Eye (tissue), 1 donor: Measurements from ENCODE around the gene FHIP1B.
A peak's percentile ranks its signal among the peaks of the same experiment; 100 is the strongest.
"Not testable (repeated sequence)": the region's sequence is repeated elsewhere in the genome, so short reads cannot be mapped to it uniquely, and the experiment has no call there.

Source experiments
- DNase-seq: peaks from one replicate; pipeline ENCODE4 v3.0.0-alpha.2; 2015

Gene FHIP1B

GRCh38 chr11:6234387-6235107 is at the start of gene FHIP1B:
Gene FHIP1B (minus strand): TSS chr11:6234636. CDS start chr11:6224516, 10,120 bp downstream.
- DNase-seq = peak; percentile 100

DNA sequence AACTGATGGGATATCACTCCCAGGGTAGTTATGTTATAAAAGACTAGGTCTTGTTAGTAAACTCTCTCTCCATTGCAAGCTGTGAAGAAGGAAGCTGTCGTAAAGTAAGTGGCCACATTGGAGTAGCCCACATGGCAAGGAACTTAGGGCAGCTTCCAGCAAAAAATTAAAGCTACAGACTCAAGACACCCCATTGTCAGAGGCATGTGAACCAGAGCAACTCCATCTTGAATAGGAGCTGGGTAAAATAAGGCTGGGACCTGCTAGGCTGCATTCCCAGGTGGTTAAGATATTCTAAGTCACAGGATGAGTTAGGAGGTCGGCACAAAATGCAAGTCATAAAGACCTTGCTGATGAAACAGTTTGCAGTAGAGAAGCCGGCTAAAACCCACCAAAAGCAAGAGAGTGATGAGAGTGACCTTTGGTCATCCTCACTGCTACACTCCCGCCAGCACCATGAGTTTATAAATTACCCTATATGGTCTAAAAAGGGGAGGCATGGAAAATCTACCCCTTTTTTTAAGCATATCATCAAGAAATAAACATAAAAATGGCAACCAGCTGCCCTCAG is 49.1 kb upstream of the FHIP1B start:
- no peak for DNase-seq

DNA sequence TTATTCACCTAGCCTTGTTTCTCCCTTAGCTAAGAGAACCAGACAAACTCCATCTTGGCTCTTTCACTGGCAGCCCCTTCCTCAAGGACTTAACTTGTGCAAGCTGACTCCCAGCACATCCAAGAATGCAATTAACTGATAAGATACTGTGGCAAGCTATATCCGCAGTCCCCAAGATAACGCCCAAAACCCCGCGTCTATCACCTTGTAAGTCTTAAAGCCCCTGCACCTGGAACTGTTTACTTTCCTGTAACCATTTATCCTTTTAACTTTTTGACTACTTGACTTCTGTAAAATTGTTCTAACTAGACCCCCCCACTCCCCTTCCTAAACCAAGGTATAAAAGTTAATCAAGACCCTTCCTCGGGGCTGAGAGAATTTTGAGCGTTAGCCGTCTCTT is 46.4 kb upstream of the FHIP1B start:
- not testable (repeated sequence) for DNase-seq

DNA sequence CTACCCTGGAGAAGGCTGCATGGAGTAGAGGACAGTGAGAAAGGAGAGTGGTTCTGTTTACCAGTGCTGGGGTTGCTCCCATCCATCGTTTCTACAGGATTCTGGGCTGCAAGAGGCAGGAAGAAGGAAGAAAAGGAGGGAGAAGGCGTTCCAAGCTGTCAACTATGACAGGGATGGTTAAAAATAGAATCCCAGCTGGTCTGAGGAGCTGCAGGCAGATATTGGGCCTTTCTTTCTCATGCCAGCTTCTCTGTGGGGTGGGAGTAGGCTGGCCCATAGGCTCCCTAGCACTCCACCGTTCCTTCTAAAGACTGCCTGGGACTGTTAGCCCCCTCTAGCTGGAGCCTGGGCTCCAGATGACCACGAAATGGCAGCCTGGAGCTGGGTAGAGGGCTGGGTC is 38.8 kb upstream of the FHIP1B start:
- no peak for DNase-seq

DNA sequence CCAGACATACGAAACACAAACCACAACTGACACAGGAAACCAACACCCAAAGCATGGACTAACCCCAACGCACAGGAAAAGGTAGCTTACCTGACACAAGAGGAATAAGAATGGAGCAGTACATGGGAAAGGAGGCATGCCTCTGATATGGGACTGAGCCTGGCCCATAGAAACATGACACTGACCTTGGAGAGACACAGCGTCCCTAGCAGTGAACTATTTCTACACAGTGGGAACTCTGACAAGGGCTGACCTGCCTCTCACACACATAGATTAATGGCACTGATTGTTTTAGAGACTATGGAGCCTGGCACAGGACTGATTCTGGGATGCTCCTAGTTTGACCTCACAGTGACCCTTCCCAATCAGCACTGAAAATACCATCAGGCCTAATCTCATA is 37.2 kb upstream of the FHIP1B start:
- DNase-seq = no peak

GRCh38 chr11:6270584-6271246 is 36.3 kb upstream of the FHIP1B start:
- no peak for DNase-seq

DNA sequence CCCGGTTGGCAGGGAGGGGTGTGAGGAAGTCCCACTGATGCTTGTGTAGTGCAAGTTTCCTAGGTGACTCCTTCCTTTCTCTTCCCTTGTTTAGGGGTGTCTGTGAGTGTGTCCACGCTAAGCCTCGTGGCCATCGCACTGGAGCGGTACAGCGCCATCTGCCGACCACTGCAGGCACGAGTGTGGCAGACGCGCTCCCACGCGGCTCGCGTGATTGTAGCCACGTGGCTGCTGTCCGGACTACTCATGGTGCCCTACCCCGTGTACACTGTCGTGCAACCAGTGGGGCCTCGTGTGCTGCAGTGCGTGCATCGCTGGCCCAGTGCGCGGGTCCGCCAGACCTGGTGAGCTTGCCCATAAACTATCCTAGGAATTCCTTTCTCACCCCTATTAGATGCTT is 35.6 kb upstream of the FHIP1B start:
- no peak for DNase-seq

DNA sequence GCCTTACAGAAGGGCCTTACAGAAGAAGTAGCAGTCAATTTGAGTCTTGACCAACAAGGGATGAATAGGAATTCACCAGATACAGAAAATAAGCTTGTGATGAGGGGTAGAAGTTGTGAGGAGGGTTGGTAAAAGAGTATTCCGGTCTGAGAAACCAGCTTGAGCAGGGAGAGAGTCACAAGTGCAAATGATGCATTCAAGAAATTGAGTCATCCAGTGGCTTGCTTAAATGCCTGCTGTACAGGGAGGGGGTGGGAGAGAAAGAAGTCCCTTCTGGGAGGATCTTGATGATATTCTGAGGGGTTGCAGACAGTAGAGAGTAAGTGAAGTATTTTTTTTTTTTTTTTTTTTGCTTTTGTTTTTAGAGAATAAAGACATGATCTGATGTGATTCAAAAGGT is 34.4 kb upstream of the FHIP1B start:
- no peak for DNase-seq

- DNase-seq = no peak
These were observed 29.2 kb upstream of the FHIP1B start for GRCh38 chr11:6263662-6264061.

GRCh38 chr11:6260207-6260726 is 25.8 kb upstream of the FHIP1B start:
- DNase-seq = peak; percentile 35

DNA sequence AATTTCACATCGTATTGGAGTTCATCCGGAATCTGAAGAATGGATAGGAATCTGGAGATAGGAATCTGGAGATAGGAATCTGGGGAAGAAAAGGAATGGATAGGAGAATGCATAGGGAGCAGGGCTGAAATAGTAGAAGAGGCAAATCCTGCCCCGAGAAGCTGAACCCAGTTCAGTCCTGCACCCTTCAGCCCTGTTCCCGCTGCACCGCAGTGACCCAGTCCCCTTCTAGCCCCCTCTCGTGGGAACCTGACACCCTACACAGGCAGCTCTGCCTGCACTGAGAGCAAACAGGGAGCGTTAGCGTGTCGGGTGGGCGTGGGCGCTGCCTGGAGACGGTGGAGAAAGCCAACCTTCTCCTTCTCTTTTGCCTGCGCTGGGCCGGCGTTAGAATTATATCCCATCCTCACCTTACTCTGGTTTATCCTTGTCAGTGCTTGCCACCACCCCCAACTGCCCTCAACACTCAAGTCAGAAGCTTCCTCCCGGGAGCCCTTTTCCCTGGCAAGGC is 24.2 kb upstream of the FHIP1B start:
- DNase-seq = peak; percentile 71

DNA sequence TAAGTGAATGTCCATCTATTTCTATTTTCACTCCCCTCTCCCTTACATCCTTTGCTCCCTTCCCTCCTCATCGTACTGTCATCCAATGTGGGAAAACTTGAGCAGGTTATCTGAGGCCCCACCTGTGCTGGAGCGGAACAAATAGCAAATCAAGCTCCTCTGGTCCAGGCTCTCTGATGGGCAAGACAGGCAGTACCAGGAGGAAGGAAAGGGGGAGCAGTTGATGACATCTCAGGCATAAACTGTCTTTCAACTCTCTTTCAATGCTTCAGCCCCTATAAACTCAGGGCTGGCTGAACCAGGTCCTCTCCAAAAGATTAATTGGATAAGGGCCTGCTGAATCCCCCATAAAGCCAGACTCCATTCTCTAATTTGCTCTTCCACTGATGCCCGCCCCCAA is 23.7 kb upstream of the FHIP1B start:
- DNase-seq = no peak

DNA sequence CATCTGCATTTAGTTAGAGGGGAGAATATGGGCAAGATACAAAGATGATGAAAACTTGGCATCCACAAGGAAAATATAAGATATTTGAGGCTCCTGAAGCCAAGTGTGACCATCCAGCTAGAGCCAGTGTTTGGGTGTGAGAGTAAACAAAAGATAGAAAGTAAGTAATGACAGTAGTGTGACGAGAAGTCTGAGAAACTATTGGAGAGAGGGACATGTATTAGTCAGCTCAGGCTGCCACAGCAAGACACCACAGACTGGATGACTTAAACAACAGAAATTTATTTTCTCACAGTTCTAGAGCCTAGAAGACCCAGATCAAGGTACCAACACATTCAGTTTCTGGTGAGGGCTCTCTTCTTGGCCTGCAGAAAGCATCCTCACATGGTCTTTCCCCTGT is 18.8 kb upstream of the FHIP1B start:
- DNase-seq = no peak

DNA sequence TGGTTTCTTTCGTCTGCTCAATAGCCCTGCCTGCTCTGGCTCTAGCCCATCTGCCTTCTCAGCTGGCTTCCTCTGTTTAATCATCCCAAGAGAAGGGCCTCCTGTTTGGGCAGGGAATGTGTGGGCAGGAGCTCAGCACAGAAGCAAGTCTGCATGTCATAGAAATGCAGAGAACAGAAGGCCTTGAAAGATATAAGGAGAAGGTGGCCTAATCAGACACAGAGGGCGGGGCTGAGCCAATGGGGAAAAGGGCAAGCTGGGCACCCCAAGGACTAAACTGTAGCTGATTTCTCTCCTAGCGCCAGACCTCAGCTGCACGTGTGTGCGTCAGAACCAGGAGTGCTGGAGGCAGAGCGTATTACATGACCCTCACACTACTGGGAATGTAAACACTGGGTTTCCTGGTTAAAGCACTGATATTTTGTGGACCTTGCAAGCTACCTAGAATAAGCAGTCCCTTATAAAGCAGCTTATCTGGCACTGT is 17.6 kb upstream of the FHIP1B start:
- peak; percentile 15 for DNase-seq

DNA sequence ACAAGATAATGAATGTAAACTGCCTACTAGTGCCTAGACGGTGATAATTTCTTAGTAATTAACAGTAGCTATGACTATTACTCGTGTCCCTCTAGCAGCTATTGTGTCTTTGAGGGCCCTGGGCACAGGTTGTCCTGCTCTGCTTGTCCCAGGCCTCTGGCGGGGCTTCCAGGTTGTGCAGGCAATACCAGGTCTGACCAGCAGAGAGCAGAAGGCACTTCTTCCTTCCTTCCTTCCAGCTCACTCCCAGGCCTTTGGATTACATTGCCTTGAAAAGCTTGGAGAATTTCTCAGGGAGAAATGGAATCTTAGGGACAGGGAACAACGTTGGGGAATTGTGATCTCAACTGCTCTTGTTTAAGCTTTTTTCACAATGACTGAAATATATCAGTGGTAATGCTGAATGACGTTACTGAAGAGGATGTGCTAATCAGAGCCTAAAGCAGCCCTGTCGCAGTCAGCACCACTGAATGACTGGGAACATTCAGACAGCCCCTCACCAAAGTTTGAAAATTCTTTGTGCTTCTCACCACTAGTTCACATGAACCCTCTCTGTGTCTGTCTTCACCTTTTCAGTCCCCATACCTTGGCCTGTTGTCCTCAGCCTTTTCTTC is 16.8 kb upstream of the FHIP1B start:
- peak; percentile 92 for DNase-seq

- no peak for DNase-seq
These were observed 15.5 kb upstream of the FHIP1B start for GRCh38 chr11:6249770-6250555.

DNA sequence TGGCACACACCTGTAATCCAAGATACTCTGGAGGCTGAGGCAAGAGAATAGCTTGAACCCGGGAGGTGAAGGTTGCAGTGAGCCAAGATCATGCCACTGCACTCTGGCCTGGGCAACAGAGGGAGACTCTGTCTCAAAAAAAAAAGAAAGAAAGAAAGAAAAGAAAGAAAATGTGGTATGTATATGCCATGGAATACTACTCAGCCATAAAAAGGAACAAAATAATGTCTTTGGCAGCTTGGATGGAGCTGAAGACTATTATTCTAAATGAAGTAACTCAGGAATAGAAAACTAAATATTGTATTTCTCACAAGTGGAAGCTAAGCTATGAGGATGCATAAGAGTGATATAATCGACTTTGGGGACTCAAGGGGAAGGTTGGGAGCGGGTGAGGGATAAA is 14.5 kb upstream of the FHIP1B start:
- not testable (repeated sequence) for DNase-seq

GRCh38 chr11:6248248-6248647 is 13.8 kb upstream of the FHIP1B start:
- DNase-seq = no peak

DNA sequence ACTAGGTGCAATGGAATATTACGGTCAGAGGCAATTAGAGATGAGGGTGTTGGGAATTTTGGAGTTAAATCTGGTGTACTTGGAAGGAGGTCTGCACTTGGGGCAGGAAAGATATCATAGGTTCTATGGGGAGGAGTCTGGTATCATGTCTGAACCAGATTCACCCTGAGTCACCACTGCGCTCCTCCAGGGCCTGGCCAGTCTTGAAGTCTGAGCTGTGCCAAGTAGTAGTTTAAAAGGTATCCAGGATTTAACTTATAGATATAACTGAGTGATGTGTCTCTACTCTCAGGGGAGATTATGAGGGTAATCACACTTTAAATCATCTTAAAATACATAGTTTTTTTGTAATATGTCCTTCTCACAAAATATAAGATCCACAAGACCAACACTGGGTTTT is 11.1 kb upstream of the FHIP1B start:
- DNase-seq = no peak

DNA sequence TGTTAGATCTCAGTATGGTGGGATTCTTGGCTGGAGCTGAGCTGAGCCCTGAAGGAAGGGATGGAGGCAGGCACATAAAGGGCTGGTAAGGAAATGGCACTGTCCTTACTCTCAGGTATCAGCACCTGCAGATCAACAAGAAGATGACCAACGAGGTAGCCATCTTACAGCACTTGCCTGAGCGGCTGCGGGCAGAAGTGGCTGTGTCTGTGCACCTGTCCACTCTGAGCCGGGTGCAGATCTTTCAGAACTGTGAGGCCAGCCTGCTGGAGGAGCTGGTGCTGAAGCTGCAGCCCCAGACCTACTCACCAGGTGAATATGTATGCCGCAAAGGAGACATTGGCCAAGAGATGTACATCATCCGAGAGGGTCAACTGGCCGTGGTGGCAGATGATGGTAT is 6.9 kb upstream of the FHIP1B start:
- DNase-seq = no peak

- DNase-seq = no peak
These were observed 6.3 kb upstream of the FHIP1B start for GRCh38 chr11:6240781-6241180.

GRCh38 chr11:6240139-6240538 is 5.7 kb upstream of the FHIP1B start:
- DNase-seq = no peak
